Prostate gland (tissue), 2 donors: ENCODE data around the gene CBLL2. TPM values are rescaled to one million over a fixed set of nuclear protein-coding genes. Genes with fewer than 3 reads are reported as not detected.

Source experiments
- DNase-seq: peaks from one replicate; pipeline ENCODE4 v3.0.0-alpha.2; 2019; ENCODE audit warnings: low spot score
- H3K27ac ChIP-seq, 2 donors: fragments of 200-600 bp; sonication (generic); 2 replicates each; pipeline ENCODE4 v1.5.1; 2017 to 2019
- H3K27me3 ChIP-seq: fragments of 200-600 bp; sonication (generic); replicated peaks from 2 replicates; pipeline ENCODE4 v1.5.1; 2019; ENCODE audit not compliant: insufficient read depth
- H3K36me3 ChIP-seq, 2 donors: fragments of 200-600 bp; sonication (generic); 1 replicate in 1 of 2; 2 replicates in 1 of 2; pipeline versions ENCODE4 v1.5.1 to v1.8.1; 2017 to 2019
- H3K4me1 ChIP-seq: fragments of 200-600 bp; sonication (generic); replicated peaks from 2 replicates; pipeline ENCODE4 v1.5.1; 2019
- H3K4me3 ChIP-seq, 2 donors: fragments of 200-600 bp; sonication (generic); 2 replicates each; pipeline ENCODE4 v1.5.1; 2017 to 2019
- H3K9me3 ChIP-seq: fragments of 200-600 bp; sonication (generic); 2 replicates; pipeline ENCODE4 v1.5.1; 2017
- POLR2A ChIP-seq: fragments of 450-650 bp; IDR thresholded peaks from one replicate; pipeline ENCODE4 v1.6.1; 2016; ENCODE audit warnings: antibody characterized with exemption, mild to moderate bottlenecking
- POLR2AphosphoS5 ChIP-seq: sonication (generic); formaldehyde crosslinking; IDR thresholded peaks from one replicate; pipeline ENCODE4 v1.6.1; 2017; ENCODE audit warnings: antibody characterized with exemption
- WGBS: methylation state at CpG from one replicate; pipeline ENCODE4 v1.1.5; 2018; 5-methylcytosine and 5-hydroxymethylcytosine counted together
- intact Hi-C: fragments of 100-400 bp; cut with DNase I; formaldehyde crosslinking; loops from one replicate; pipeline ENCODE4 v1.14.2; 2022
- total RNA-seq, 2 donors: library from RNA; depleted of rRNA; stranded (reverse); fragments of >200 nt; gene quantifications; one replicate each; pipeline ENCODE4 v1.1.0, GENCODE V29; 2016
- TF ChIP-seq, protein P1 (sequence below), 4 experiments: fragments of 200-600 bp in 2 of 4; fragments of 450-650 bp in 2 of 4; sonication (generic) in 2 of 4; IDR thresholded peaks; 1 replicate in 3 of 4; 2 replicates in 1 of 4; pipeline ENCODE4 v1.5.1; 2016 to 2019; ENCODE audit warnings: antibody characterized with exemption in 4 of 4, mild to moderate bottlenecking in 2 of 4, moderate library complexity in 2 of 4

The CBLL2 gene
- total RNA-seq, 2 donors from 2014 or later, result 0.45 TPM; not detected in 1

GRCh38 chrX:22313766-22314165 is 41.1 kb downstream of the CBLL2 start:
- no peaks in the 10 kb centered on the region for H3K36me3 ChIP-seq
- TF ChIP-seq POLR2AphosphoS5, result no peak
- TF ChIP-seq POLR2A, result no peak
- TF ChIP-seq, protein P1, sequence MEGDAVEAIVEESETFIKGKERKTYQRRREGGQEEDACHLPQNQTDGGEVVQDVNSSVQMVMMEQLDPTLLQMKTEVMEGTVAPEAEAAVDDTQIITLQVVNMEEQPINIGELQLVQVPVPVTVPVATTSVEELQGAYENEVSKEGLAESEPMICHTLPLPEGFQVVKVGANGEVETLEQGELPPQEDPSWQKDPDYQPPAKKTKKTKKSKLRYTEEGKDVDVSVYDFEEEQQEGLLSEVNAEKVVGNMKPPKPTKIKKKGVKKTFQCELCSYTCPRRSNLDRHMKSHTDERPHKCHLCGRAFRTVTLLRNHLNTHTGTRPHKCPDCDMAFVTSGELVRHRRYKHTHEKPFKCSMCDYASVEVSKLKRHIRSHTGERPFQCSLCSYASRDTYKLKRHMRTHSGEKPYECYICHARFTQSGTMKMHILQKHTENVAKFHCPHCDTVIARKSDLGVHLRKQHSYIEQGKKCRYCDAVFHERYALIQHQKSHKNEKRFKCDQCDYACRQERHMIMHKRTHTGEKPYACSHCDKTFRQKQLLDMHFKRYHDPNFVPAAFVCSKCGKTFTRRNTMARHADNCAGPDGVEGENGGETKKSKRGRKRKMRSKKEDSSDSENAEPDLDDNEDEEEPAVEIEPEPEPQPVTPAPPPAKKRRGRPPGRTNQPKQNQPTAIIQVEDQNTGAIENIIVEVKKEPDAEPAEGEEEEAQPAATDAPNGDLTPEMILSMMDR (IDR thresholded peaks at IDR 0.05), result no peak
- H3K4me1 ChIP-seq, result no peaks in the 10 kb centered on the region
- H3K4me3 ChIP-seq, result no peak overlapping the region
- DNase-seq, result no peak
- H3K9me3 ChIP-seq, result no peaks in the 10 kb centered on the region
- intact Hi-C loops, result no loop called here
- 60% methylated on average over 3 of the region's 3 CpGs for WGBS
- H3K27me3 ChIP-seq, result no peaks in the 10 kb centered on the region
- no peak overlapping the region for H3K27ac ChIP-seq

GRCh38 chrX:22314211-22314610 is 41.5 kb downstream of the CBLL2 start:
- intact Hi-C loops, result no loop called here
- TF ChIP-seq POLR2A, result no peak
- TF ChIP-seq, protein P1 (IDR thresholded peaks at IDR 0.05), result no peak
- WGBS, result 60% methylated on average over 5 of the region's 5 CpGs
- Histone ChIP-seq H3K36me3 (no peaks in the 10 kb centered on the region), H3K4me3 (no peak overlapping the region), H3K4me1 (no peaks in the 10 kb centered on the region), H3K9me3 (no peaks in the 10 kb centered on the region), H3K27ac (no peak overlapping the region), H3K27me3 (no peaks in the 10 kb centered on the region)
- no peak for DNase-seq

DNA sequence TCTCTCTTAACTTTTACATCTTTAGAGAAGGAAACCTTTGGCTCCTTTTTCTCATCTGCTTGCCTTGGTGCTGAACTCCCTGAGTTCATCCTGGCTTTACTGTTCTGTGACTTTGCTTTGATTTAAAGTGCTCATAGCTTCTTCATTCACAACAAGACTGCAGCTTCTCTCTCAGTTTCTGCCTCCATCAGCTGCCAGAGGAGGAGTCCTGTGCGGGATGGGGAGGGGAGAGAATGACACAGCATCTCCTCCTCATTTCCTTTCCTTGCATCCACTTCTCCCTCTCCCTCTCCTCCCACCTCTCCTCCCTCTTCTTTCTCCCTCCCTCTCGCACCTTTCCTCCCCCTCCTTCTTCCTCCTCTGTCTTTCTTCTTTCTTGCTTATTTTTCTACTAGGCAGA is 42.0 kb downstream of the CBLL2 start:
- Histone ChIP-seq H3K4me3 (no peak overlapping the region), H3K4me1 (no peaks in the 10 kb centered on the region), H3K27me3 (no peaks in the 10 kb centered on the region), H3K9me3 (no peaks in the 10 kb centered on the region), H3K27ac (no peak overlapping the region), H3K36me3 (no peaks in the 10 kb centered on the region)
- TF ChIP-seq POLR2A (no peak), POLR2AphosphoS5 (no peak)
- TF ChIP-seq, protein P1 (IDR thresholded peaks at IDR 0.05), result no peak
- intact Hi-C loops, result no loop called here
- 13% methylated on average over 2 of the region's 2 CpGs for WGBS
- DNase-seq, result no peak

GRCh38 chrX:22315151-22315550 is 42.4 kb downstream of the CBLL2 start:
- Histone ChIP-seq H3K36me3 (no peaks in the 10 kb centered on the region), H3K27me3 (no peaks in the 10 kb centered on the region), H3K27ac (no peak overlapping the region), H3K4me1 (no peaks in the 10 kb centered on the region), H3K9me3 (no peaks in the 10 kb centered on the region), H3K4me3 (no peak overlapping the region)
- intact Hi-C loops, result no loop called here
- no peak for TF ChIP-seq POLR2A
- TF ChIP-seq, protein P1 (IDR thresholded peaks at IDR 0.05), result no peak
- no peak for TF ChIP-seq POLR2AphosphoS5
- WGBS, result 34% methylated on average over 3 of the region's 3 CpGs
- DNase-seq, result no peak

GRCh38 chrX:22320236-22320873 is 47.6 kb downstream of the CBLL2 start:
- no peak overlapping the region for H3K4me3 ChIP-seq
- no peaks in the 10 kb centered on the region for H3K9me3 ChIP-seq
- H3K27me3 ChIP-seq, result no peaks in the 10 kb centered on the region
- TF ChIP-seq, protein P1 (IDR thresholded peaks at IDR 0.05), result no peak
- TF ChIP-seq POLR2AphosphoS5 (no peak), POLR2A (no peak)
- H3K27ac ChIP-seq, result no peak overlapping the region
- DNase-seq, result no peak
- intact Hi-C loops, result no loop called here
- no peaks in the 10 kb centered on the region for H3K36me3 ChIP-seq
- 93% methylated on average over 12 of the region's 12 CpGs for WGBS
- no peaks in the 10 kb centered on the region for H3K4me1 ChIP-seq
